Measurements from ENCODE around the gene OSBPL5.

Gene OSBPL5

DNA sequence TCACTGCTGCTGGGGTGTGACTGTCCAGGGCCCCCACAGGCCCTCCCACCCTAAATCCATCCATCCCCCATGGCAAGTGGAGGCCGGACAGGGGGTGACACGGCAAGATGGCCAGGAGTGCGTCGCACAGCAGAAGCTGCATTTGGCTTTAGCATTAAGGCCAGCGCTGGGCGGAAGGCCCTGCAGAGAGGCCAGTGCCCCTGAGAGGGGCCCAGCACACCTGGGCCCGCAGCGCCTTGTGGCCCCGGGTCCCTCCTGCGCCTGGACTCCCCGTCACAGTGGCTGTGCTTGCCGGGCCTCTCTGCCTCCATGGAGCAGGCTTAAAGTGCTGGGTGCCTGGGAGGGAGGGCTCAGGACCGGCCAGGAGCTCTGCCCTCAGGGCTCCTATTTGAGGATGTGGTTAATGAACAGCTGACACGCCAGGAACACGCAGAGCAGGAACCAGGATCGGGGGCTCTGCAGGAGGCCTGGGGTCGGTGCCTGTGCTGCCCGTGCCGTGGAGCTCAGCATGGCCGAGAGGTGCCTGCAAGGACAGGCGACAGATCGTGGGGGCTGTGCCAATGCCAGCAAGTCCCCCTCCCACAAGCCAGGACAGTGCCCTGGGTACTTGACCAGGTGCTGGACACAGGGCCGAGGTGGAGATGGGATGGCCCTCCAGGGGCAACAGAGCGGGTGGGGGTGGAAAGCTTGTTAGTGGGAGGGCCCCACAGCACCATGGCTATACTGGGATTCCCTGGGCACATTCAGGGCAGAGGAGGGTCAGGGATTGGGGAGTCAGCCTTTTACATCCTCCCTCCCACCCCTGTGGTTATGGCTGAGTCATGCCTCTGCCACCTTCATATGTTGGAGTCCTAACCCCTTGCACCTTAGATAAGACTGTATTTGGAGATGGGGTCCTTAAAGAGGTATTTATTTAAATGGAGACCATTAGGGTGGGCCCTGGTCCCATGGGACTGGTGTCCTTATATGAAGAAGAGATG is 77.0 kb downstream of the OSBPL5 start:
- TF ChIP-seq, protein P1, sequence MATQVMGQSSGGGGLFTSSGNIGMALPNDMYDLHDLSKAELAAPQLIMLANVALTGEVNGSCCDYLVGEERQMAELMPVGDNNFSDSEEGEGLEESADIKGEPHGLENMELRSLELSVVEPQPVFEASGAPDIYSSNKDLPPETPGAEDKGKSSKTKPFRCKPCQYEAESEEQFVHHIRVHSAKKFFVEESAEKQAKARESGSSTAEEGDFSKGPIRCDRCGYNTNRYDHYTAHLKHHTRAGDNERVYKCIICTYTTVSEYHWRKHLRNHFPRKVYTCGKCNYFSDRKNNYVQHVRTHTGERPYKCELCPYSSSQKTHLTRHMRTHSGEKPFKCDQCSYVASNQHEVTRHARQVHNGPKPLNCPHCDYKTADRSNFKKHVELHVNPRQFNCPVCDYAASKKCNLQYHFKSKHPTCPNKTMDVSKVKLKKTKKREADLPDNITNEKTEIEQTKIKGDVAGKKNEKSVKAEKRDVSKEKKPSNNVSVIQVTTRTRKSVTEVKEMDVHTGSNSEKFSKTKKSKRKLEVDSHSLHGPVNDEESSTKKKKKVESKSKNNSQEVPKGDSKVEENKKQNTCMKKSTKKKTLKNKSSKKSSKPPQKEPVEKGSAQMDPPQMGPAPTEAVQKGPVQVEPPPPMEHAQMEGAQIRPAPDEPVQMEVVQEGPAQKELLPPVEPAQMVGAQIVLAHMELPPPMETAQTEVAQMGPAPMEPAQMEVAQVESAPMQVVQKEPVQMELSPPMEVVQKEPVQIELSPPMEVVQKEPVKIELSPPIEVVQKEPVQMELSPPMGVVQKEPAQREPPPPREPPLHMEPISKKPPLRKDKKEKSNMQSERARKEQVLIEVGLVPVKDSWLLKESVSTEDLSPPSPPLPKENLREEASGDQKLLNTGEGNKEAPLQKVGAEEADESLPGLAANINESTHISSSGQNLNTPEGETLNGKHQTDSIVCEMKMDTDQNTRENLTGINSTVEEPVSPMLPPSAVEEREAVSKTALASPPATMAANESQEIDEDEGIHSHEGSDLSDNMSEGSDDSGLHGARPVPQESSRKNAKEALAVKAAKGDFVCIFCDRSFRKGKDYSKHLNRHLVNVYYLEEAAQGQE (IDR thresholded peaks at IDR 0.05; ENCODE audit: insufficient read depth in 1 of 2, low read depth in 2 of 2, low read length in 2 of 2) = no peak
- TF ChIP-seq TAF1 (IDR thresholded peaks at IDR 0.05; ENCODE audit: borderline replicate concordance, insufficient read depth, low read length) (no peak), POLR2AphosphoS5 (IDR thresholded peaks at IDR 0.05; ENCODE audit: low read depth, low read length) (no peak), FOXP2 (optimal IDR thresholded peaks at IDR 0.05; ENCODE audit: borderline replicate concordance, extremely low read depth, extremely low read length, insufficient read depth) (no peak), SIN3A (IDR thresholded peaks at IDR 0.05; ENCODE audit: borderline replicate concordance, insufficient read depth, low read length) (no peak)

DNA sequence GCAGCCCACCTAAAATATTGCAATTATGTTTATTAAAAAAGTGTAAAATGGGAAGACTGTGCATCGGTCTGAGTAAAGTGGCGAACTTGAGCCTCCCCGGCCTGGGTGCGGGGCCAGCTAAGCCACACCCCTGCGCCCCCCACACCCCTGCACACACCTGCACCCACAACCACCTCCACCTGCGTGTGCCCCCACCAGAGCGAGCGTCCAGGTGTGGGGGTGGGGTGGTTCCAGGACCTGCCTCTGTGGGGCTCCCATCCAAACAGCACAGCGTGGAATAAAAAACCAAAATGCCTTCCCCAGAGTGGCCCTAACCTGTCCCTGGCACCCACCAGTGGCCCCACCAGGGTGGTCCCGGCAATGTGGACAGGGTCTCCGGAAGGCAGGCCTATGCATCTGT is 77.7 kb downstream of the OSBPL5 start:
- no peak for TF ChIP-seq SIN3A (IDR thresholded peaks at IDR 0.05; ENCODE audit: borderline replicate concordance, insufficient read depth, low read length)
- no peak for TF ChIP-seq POLR2AphosphoS5 (IDR thresholded peaks at IDR 0.05; ENCODE audit: low read depth, low read length)
- TF ChIP-seq, protein P1 (IDR thresholded peaks at IDR 0.05; ENCODE audit: insufficient read depth in 1 of 2, low read depth in 2 of 2, low read length in 2 of 2) = no peak
- TF ChIP-seq TAF1 (IDR thresholded peaks at IDR 0.05; ENCODE audit: borderline replicate concordance, insufficient read depth, low read length) = no peak
- TF ChIP-seq FOXP2 (optimal IDR thresholded peaks at IDR 0.05; ENCODE audit: borderline replicate concordance, extremely low read depth, extremely low read length, insufficient read depth) = no peak

DNA sequence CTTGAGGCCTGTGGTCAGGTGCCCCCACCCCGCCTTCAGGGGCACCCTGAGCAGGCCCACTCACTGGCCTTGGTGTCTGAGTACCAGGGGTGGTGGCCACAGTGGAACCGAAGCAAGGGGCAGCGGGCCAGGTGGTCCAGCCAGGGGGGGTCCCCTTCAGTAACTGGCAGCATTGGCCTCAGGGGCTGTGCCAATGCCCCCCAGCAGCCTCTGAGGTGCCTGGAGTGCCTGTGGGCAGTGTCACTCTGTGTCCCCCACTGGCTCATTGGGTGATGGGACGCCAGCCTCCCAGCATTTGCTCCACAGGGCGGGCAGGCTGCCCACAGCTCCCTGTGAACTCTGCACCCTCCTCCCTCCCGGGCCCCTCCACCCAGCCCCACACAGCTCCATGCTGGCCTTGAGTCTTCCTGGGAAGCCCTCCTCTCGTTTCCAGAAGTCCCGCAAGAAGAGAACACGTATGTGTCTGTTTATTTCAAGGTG is 78.4 kb downstream of the OSBPL5 start:
- no peak for TF ChIP-seq SIN3A (IDR thresholded peaks at IDR 0.05; ENCODE audit: borderline replicate concordance, insufficient read depth, low read length)
- no peak for TF ChIP-seq FOXP2 (optimal IDR thresholded peaks at IDR 0.05; ENCODE audit: borderline replicate concordance, extremely low read depth, extremely low read length, insufficient read depth)
- no peak for TF ChIP-seq TAF1 (IDR thresholded peaks at IDR 0.05; ENCODE audit: borderline replicate concordance, insufficient read depth, low read length)
- TF ChIP-seq, protein P1 (IDR thresholded peaks at IDR 0.05; ENCODE audit: insufficient read depth in 1 of 2, low read depth in 2 of 2, low read length in 2 of 2) = no peak
- no peak for TF ChIP-seq POLR2AphosphoS5 (IDR thresholded peaks at IDR 0.05; ENCODE audit: low read depth, low read length)

DNA sequence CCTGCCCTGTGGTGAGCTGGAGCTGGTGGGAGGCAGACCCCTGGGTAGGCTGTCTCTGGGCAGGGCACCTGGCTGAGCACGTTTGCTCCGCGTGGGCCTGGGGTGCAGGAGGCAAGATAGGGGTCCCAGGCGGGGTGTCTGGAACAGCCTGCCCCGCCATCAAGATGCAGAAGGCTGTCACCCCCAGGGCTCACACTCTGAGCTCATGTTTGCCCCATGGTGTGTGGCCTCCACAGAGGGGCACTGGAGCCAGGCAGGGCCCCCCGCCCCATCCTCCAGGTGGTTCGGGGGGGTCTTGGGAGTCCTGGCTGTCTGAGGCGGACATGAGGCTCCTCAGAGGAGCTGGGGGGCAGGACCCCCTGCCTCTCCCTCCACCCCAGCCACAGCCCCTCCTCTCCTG is 79.0 kb downstream of the OSBPL5 start:
- TF ChIP-seq TAF1 (IDR thresholded peaks at IDR 0.05; ENCODE audit: borderline replicate concordance, insufficient read depth, low read length) = no peak

DNA sequence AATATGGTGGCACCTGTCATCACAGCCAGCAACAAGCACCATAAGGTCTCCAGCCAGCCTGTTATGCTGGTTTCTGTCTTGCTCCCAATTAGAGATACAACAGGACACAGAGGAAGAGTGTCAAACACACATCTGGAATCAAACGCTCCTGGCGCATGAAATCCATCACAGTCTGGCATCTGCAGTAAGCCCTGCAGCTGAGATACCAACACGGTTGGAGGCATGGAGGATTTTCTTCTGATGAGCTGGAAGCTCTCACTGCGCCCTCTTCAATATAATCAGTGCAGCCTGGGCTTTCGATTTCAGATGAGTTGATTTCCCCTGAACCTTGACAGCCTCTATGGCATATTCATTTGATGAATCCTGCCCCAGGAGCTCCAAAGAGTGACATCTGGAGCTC is 80.1 kb downstream of the OSBPL5 start:
- no peak for TF ChIP-seq TAF1 (IDR thresholded peaks at IDR 0.05; ENCODE audit: borderline replicate concordance, insufficient read depth, low read length)
- TF ChIP-seq FOXP2 (optimal IDR thresholded peaks at IDR 0.05; ENCODE audit: borderline replicate concordance, extremely low read depth, extremely low read length, insufficient read depth) = no peak
- TF ChIP-seq, protein P1 (IDR thresholded peaks at IDR 0.05; ENCODE audit: insufficient read depth in 1 of 2, low read depth in 2 of 2, low read length in 2 of 2) = no peak
- TF ChIP-seq SIN3A (IDR thresholded peaks at IDR 0.05; ENCODE audit: borderline replicate concordance, insufficient read depth, low read length) = no peak
- no peak for TF ChIP-seq POLR2AphosphoS5 (IDR thresholded peaks at IDR 0.05; ENCODE audit: low read depth, low read length)

All from PFSK-1 (cell line).